Measurements from ENCODE around the gene SLC51A. TPM values are rescaled to one million over a fixed set of nuclear protein-coding genes. Genes with fewer than 3 reads are reported as not detected.

The SLC51A gene
- total and polyA plus RNA-seq, 2 experiments from 2014 or later: 6.0 TPM; not detected in 1

DNA sequence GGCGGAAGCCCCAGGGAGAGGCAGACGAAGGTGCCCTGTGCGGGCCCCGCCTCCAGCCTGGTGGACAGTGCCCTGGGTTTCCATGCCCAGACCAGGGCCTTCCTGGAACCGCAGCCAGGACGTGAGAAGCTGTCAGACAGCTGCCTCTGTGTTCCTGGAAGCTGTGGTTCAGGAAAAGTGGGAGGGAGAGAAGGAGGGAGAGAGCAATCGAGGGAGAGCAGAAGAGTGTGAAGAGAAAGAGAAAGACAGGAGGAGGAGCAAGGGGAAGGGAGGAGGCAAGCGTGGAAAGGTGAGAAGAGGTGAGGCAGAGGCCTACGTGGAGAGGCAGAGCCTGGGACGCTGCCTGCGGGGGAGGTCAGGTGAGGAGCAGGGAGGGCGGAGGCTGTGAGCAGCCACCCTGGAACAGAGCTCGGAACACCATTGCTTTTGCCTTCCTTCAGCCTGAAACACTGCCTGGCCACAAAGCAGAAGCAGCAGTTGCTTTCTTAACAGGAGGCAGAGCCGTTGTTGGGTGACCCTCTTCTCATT, 23.7 kb upstream of the SLC51A start:
- Histone ChIP-seq H3K27me3 (replicated peaks; ENCODE audit: insufficient read depth) (no peaks in the 10 kb centered on the region), H3K79me2 (ENCODE audit: insufficient read depth) (no peaks in the 10 kb centered on the region), H3K36me3 (ENCODE audit: low read depth) (no peaks in the 10 kb centered on the region), H3K4me3 (no peak overlapping the region), H3K4me1 (ENCODE audit: insufficient read depth) (no peaks in the 10 kb centered on the region), H3K9ac (no peak overlapping the region), H3F3A (ENCODE audit: insufficient read depth) (no peaks in the 10 kb centered on the region), H2AFZ (no peak overlapping the region), H3K4me2 (ENCODE audit: unreplicated experiment) (no peak overlapping the region), H3K9me3 (ENCODE audit: low read depth) (no peaks in the 10 kb centered on the region), H3K9me2 (ENCODE audit: insufficient read depth) (no peaks in the 10 kb centered on the region), H3K27ac (no peak overlapping the region), H4K20me1 (ENCODE audit: insufficient read depth) (no peaks in the 10 kb centered on the region)
- WGBS, 2 experiments (ENCODE audit: low coverage in 1 of 2, low lambda C conversion rate in 2 of 2, missing lambda C conversion rate in 2 of 2): 55 to 60% methylated on average over 14 of the region's 14 CpGs
- in situ Hi-C loops (cut with MboI): no loop called here
- no peak for DNase-seq
- no peak for TF ChIP-seq EZH2phosphoT487 (IDR thresholded peaks at IDR 0.05; ENCODE audit: insufficient read depth, low read depth)
- no peak for TF ChIP-seq EZH2 (IDR thresholded peaks at IDR 0.05; ENCODE audit: insufficient read depth, poor library complexity, severe bottlenecking)

DNA sequence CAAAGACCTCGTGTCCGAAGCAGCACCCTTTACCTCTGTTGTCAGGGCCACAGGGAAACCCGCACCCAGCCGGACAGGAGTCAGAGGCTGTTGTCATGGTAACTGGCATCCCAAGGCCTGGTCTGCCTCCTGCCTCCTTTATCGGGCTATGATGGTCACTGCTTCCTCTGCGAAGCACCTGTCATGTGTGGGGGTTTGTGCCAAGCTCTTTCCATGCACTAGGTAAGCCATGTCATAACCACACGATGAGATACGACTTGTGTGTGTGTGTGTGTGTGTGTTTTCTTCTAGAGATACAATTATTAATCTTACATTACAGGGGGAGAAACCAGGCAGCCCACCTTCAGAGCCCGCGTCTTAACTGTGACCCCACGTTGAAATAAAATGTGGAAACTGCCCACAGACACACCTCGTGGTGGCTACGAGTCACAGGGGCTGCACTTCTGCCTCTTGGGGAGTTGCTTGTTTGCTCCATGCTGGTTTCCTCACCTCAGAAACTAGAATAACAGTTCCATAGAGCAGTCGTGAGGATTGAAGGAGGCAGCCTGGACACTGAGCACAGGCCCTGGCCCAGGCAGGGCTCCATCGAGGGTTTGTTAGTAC, 23.1 kb upstream of the SLC51A start:
- H3K4me2 ChIP-seq (ENCODE audit: unreplicated experiment): no peak overlapping the region
- no peak for DNase-seq
- 70% methylated on average over 15 of the region's 15 CpGs for WGBS, 2 experiments (ENCODE audit: low coverage in 1 of 2, low lambda C conversion rate in 2 of 2, missing lambda C conversion rate in 2 of 2)
- no peaks in the 10 kb centered on the region for H3K9me2 ChIP-seq (ENCODE audit: insufficient read depth)
- H3K4me3 ChIP-seq: no peak overlapping the region
- H3K9ac ChIP-seq: no peak overlapping the region
- H3K79me2 ChIP-seq (ENCODE audit: insufficient read depth): no peaks in the 10 kb centered on the region
- no peaks in the 10 kb centered on the region for H3K4me1 ChIP-seq (ENCODE audit: insufficient read depth)
- TF ChIP-seq EZH2phosphoT487 (IDR thresholded peaks at IDR 0.05; ENCODE audit: insufficient read depth, low read depth) (no peak), EZH2 (IDR thresholded peaks at IDR 0.05; ENCODE audit: insufficient read depth, poor library complexity, severe bottlenecking) (no peak)
- H3K27me3 ChIP-seq (replicated peaks; ENCODE audit: insufficient read depth): no peaks in the 10 kb centered on the region
- H3K27ac ChIP-seq: no peak overlapping the region
- no peaks in the 10 kb centered on the region for H4K20me1 ChIP-seq (ENCODE audit: insufficient read depth)
- no peaks in the 10 kb centered on the region for H3K36me3 ChIP-seq (ENCODE audit: low read depth)
- H3F3A ChIP-seq (ENCODE audit: insufficient read depth): no peaks in the 10 kb centered on the region
- H2AFZ ChIP-seq: no peak overlapping the region
- in situ Hi-C loops (cut with MboI): no loop called here
- H3K9me3 ChIP-seq (ENCODE audit: low read depth): no peaks in the 10 kb centered on the region

DNA sequence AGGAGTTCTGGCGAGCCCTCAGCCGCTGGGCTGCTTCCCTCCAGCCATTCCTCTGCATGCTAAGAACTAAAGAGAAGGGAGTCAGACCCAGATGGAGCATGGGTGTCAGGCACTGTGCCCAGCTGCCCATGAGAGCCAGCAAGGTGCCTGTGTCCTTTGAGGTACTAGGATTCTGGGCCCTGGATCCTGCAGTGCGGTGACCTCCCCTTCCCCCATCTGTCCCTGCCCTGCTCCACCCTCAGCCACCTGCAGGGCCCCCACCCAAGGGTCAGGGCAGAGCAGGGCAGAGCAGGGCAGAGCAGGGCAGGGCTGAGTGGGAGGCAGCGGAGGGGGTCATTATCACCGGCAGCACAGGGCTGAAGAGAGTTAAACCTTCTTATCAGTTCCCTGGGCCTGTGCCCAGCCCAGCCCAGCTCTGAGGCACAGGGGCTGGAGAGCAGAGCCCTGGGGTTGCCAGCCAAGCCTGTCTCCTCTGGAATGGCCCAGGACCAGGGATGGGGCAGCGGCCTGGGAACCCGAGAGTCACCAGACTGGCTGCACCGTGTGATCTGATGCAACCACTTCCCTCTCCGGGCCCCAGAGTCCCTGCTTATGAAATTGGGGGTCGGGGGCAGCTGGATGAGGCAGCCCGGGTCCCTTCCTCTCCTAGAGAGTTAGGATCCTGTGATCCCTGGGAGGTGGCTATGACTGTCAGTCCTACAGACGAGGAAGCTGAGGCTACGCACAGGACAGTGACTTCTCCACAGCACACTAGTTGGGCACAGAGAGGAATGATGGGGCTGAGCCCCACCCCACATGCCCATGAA, 22.4 kb upstream of the SLC51A start:
- H2AFZ ChIP-seq: no peak overlapping the region
- TF ChIP-seq EZH2 (IDR thresholded peaks at IDR 0.05; ENCODE audit: insufficient read depth, poor library complexity, severe bottlenecking) (no peak), EZH2phosphoT487 (IDR thresholded peaks at IDR 0.05; ENCODE audit: insufficient read depth, low read depth) (no peak)
- in situ Hi-C loops (cut with MboI): no loop called here
- no peak overlapping the region for H3K9ac ChIP-seq
- 56 to 67% methylated on average over 12 to 13 of the region's 13 CpGs for WGBS, 2 experiments (ENCODE audit: low coverage in 1 of 2, low lambda C conversion rate in 2 of 2, missing lambda C conversion rate in 2 of 2)
- no peaks in the 10 kb centered on the region for H3K36me3 ChIP-seq (ENCODE audit: low read depth)
- no peaks in the 10 kb centered on the region for H3K27me3 ChIP-seq (replicated peaks; ENCODE audit: insufficient read depth)
- no peak for DNase-seq
- H4K20me1 ChIP-seq (ENCODE audit: insufficient read depth): no peaks in the 10 kb centered on the region
- no peaks in the 10 kb centered on the region for H3F3A ChIP-seq (ENCODE audit: insufficient read depth)
- H3K4me1 ChIP-seq (ENCODE audit: insufficient read depth): no peaks in the 10 kb centered on the region
- H3K4me2 ChIP-seq (ENCODE audit: unreplicated experiment): no peak overlapping the region
- H3K27ac ChIP-seq: no peak overlapping the region
- H3K4me3 ChIP-seq: no peak overlapping the region
- H3K9me3 ChIP-seq (ENCODE audit: low read depth): no peaks in the 10 kb centered on the region
- no peaks in the 10 kb centered on the region for H3K9me2 ChIP-seq (ENCODE audit: insufficient read depth)
- H3K79me2 ChIP-seq (ENCODE audit: insufficient read depth): no peaks in the 10 kb centered on the region

DNA sequence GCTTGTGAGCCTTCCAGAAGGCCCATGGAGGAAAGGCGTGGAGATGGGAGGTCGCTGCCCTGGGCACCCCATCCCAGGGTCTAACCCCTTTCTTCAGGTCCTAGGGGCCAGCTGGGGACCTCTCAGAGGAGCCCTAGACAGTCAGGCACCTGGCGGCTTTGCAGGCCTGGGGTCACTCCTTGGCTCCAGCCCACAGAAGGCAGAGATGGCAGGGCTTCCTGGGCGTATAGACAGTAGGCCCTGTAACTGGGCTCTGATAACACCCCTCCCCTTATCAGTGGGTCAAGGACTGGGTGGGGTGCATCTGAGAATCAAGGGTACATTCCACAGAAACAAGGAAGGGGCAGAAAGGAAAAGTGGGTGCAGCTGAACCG, 21.8 kb upstream of the SLC51A start:
- H3K36me3 ChIP-seq (ENCODE audit: low read depth): no peaks in the 10 kb centered on the region
- H3K9me2 ChIP-seq (ENCODE audit: insufficient read depth): no peaks in the 10 kb centered on the region
- TF ChIP-seq EZH2phosphoT487 (IDR thresholded peaks at IDR 0.05; ENCODE audit: insufficient read depth, low read depth): no peak
- TF ChIP-seq EZH2 (IDR thresholded peaks at IDR 0.05; ENCODE audit: insufficient read depth, poor library complexity, severe bottlenecking): no peak
- no peaks in the 10 kb centered on the region for H3K4me1 ChIP-seq (ENCODE audit: insufficient read depth)
- H3K4me3 ChIP-seq: no peak overlapping the region
- H3K27me3 ChIP-seq (replicated peaks; ENCODE audit: insufficient read depth): no peaks in the 10 kb centered on the region
- H4K20me1 ChIP-seq (ENCODE audit: insufficient read depth): no peaks in the 10 kb centered on the region
- no peak overlapping the region for H3K27ac ChIP-seq
- no peak overlapping the region for H3K4me2 ChIP-seq (ENCODE audit: unreplicated experiment)
- in situ Hi-C loops (cut with MboI): no loop called here
- 57 to 63% methylated on average over 5 of the region's 5 CpGs for WGBS, 2 experiments (ENCODE audit: low coverage in 1 of 2, low lambda C conversion rate in 2 of 2, missing lambda C conversion rate in 2 of 2)
- no peak overlapping the region for H2AFZ ChIP-seq
- no peak for DNase-seq
- no peaks in the 10 kb centered on the region for H3K9me3 ChIP-seq (ENCODE audit: low read depth)
- H3K79me2 ChIP-seq (ENCODE audit: insufficient read depth): no peaks in the 10 kb centered on the region
- H3F3A ChIP-seq (ENCODE audit: insufficient read depth): no peaks in the 10 kb centered on the region
- H3K9ac ChIP-seq: no peak overlapping the region

Measured in GM23248 (cell line).